Activated CD4-positive, alpha-beta T cell treated with anti-CD3 and anti-CD28 coated beads, Interleukin-2, Interleukin-4, amounts not matched to agents 100 ng/mL and 50 ng/mL, durations not matched to agents 16 hours and 8 hours (primary cell): ENCODE measurements around the gene ST3GAL6.

ENCODE experiments used
- DNase-seq: peaks from one replicate; pipeline ENCODE4 v3.0.0-alpha.2; 2020; ENCODE audit warnings: low spot score

ST3GAL6 gene

DNA sequence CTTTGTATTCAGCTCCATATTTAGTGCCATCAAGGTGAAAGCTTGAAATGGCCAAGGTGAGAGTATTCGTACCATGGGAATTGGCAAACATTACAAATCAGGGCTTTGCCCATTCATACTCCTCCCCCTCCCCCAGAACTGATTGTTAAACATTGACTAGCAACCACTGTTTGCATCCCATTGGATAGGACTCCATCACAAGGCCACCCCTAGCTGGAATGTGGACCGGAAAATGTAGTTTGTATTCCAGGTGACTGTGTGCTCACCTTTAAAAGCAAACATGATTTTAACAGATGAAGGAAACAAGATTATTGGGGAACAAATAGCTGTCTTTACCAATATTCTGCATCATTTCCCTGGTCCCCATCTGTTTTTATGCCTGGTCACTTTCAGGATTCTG, 14.1 kb downstream of the ST3GAL6 start:
- no peak for DNase-seq

DNA sequence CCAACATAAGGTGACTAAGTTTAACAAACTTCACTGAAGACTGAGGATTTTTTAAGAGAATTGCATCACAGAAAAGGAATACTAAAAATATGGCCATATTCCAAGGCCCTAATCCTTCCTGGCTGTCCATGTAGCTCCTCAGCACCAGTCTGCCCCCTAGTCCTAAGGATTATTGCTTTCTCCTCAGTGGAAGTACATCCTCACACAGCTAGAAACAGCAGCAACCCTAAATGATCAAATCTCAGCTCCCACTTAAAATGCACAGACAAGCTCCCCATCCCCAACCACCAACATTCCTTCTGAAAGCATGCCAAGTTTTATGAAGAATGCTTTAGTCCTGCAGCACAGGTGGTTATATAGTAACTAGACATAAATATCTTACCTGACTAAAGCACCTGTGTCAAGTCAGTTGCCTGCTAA, 14.7 kb downstream of the ST3GAL6 start:
- DNase-seq, result no peak

DNA sequence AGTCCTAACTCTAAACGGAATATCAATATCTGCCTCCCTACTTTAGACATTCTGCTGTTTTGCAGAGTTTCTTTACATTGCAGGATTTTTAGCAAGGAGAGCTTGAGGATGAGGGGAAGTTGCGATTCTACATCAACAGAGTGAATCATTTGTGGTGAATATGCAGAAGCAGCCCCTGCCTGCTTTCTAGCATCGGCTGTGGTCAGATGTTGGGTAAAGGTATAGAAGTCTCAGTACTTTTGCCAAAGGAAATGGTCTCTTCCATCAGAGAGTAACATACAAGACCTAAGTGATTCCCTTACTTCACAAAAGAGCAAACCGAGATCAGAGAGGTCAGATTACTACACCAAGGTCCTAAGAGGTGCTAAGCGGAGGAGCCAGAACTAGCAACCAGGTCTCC, 15.2 kb downstream of the ST3GAL6 start:
- no peak for DNase-seq

DNA sequence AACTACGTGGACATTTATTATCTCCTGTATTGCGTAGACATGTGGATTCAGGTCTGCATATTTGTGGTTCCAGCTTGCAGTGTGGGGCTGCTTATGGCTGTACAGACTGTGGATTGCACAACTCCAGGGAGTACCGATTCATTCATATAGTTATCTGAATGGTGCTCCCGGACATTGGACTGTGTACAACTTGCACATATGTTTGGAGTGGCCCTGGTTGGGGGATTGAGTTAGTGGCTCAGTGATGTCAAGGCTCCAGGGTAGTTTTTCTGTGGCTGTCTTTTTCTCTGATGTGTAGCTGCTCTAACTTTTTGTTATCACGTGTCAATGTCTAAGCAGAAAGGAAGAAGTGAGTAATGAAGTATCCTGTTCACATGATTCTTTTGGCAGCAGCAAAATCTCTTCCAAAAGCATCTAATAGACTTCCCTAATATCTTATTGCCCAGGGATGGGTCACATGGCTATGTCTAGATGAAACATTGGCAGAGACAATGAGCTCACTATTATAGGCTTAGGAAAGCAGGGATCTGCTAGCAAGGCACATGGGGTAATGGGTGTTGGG, 15.8 kb downstream of the ST3GAL6 start:
- DNase-seq, result no peak

DNA sequence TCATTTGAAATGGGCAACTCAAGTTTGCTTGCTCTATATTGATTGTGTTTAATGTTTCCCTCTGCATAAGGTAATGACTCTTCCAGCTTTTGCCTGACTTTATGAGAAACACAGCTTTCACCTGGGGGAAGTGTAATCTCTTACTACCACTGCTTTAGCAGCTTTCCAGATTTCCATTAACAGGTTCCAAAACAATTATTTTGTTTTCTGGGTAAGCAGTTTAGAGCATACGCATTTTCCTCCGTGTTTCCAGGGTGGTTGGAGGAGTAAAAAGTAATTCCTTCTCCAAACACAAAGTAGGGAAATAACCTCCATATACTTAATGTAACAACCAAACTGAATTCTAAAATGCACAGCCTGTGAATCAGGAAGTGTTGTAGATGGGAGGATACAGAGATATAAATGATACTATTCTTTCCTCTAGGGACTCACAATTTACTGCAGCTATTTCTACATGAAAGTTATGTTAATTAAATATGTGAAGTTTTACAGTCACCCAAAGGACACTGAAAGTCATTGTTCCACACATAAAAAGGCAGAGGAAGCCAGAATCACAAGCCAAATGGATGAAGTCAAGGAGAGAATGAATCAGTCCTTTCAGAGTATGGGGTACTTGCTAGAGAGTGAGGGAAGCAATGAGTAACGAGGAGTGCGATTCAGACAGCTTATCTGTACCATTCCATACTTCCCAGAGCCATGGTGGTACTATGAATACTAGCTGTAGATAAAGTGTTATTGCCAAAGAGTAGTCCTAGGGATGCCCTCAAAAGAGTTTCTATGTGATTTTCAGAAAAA, 16.6 kb downstream of the ST3GAL6 start:
- DNase-seq, result no peak

DNA sequence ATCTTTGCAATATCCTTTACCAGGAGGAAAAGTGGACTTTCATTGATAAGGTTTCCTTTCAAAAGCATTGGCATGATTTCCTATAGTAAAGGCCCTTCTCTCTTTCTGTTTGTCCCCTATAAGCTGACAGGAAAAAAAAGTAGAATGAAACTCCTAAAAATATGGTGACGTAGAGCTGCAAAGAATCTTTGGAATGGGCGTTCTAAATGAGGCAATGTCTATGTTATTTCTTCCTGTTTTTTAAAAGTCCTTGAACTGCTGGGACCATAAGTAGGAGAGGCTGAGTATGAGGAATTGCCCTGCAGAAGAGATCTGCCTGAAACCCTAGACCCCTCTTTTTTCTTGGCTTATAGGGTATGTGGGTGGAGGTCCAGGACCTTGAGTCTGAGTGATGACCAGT, 17.2 kb downstream of the ST3GAL6 start:
- DNase-seq, result no peak

DNA sequence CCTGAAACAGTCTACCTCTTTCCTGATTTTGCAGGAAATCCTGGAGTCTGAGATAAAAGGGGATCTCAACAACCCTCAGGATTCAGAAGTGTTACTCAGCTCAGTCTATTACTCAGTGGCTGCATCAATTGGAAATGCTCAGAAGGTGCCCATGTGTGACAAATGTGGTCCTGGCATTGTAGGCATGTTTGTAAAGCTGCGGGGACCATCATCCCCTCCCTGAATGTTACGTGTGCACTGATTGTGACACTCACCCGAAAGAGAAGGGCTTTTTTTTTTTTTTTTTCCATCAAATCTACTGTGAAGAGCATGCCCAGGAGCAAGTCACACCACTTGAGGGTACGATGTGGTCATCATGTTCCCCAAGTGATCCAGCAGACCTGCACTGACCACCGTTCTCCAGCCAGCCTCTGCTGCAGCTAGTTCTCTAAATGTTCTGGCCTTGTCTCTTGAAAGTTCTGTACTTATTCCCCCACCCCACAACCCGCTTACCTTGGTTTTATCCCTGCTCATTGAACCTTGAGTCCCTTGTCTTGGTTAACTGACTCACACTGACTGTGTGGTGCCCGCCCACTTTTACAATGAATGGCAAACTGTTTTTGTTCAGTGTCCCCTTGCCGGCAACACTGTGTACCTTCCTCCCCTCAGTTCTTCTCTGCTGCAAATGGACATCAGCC, 19.8 kb downstream of the ST3GAL6 start:
- no peak for DNase-seq

DNA sequence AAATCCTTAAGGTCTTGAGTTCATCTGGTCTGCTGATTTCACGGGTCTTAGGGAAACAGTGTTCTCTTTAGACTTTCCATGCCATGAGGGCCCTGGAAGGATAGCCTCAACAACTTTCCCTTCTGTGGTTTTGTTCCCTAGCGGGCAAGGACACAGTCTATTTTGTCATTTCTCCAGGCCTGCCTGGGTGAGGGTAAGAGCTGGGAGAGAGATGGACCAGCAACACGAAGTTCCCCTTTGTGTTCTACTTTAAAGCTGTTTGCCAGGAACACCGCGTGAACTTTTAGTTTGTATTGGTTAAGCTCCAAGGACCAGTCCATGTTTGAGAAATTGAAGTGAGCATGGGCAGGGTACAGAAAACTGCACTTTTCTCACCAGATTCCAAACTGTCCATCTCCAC, 20.9 kb downstream of the ST3GAL6 start:
- DNase-seq, result no peak

DNA sequence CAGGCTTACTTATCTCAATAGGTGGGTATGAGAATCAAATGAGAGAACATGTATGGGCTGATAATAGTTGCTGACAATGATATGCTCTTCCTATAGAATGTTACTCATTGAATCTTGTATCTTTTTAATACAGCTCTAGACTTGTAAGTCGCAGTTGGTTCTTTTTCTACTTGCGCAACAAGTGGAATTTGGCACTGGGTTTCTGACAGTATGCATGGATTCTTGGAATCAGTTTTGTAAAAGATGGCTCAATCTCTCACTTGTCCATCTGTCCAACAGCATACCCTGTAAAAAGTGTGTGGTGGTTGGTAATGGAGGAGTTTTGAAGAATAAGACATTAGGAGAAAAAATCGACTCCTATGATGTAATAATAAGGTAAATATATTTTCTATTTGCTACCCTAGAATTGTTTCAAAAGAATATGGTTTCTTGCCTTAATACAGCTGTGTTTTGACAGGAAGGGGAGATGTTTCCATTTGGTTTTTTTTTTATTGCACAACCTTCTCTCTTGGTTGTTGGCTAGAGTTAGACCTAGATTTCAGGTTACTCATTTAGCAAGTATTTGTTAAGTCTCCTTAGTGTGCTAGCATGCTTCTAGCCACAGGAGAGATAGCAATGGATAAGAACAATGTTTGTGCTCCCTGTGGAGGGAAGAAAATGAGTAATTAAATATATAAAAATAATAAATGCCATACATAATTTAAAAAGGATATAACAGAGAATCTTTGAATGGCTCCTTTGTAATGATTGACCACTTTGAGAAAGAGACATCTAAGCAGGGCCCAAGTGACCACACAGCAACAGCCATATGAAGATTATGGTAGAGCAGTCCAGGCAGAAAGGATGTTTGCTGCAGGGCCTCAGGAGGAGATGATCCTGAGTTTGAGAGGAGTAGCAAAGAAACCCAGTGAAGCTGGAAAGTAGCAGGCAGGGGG, 21.8 kb downstream of the ST3GAL6 start:
- peak; percentile 14 for DNase-seq

DNA sequence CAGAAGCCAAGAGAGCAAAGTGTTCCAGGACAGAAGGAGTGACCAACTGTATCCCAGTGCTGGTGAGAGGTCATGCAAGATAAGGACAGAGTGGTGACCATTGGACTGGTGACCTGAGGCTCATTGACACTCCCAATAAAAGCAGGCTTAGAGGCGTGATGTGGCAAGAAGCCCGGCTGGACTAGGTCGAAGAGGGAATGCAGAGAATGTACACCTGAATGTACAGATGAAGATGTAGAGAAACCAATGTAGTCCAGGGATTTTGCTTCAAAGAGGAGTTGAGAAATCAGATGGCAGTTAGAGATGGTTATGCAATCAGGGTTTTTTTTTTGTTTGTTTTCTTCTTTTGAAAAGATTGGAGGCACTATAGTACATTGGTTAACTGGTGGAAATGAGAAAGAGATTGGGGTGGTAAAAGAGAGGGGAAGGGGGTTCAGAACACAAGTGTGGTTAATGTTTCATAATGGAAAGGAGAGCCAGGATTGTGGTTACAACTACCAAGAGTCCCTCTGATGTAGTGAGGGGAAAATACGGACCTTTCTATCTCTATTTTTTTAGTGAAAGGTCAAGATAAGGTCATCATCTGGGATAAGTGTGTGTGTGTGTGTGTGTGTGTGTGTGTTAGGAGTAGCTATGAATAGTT, 23.3 kb downstream of the ST3GAL6 start:
- no peak for DNase-seq

DNA sequence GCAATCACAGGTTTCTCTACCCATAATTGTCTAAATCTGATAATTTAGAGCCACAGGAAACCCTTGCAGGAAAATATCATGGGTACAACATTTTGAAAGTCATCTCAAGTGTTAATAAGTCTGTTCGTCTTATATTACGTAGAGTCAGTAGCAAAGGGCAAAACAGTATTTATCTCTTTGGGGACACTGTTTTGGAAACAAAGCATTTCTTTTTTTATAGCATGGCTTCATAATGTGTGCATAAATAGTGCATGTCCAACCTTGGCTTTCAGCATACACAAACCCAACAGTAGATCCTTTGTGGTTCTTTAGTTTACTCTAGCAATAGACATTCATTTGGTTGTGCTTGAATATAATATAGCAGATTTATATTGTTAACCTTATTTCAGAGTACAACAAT, 24.0 kb downstream of the ST3GAL6 start:
- no peak for DNase-seq

DNA sequence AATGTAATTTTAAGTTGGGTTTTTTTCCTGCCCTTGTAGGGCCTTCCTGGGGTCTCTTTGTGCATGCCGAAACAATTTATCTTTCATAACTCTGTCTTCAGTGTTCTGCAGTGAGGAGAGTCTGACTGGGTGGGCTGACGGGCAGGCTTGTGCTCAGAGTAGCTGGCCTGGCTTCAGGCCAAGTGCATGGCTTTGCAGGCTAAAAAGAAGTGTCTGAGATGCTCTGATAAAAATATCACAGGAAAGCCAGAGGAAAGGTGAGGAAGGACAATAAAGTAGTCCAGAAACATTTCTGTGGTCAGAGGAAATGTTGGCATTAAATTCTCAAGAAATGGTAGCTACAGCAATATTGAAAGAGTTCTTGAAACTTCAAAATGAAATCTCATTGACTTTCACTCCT, 25.5 kb downstream of the ST3GAL6 start:
- no peak for DNase-seq

DNA sequence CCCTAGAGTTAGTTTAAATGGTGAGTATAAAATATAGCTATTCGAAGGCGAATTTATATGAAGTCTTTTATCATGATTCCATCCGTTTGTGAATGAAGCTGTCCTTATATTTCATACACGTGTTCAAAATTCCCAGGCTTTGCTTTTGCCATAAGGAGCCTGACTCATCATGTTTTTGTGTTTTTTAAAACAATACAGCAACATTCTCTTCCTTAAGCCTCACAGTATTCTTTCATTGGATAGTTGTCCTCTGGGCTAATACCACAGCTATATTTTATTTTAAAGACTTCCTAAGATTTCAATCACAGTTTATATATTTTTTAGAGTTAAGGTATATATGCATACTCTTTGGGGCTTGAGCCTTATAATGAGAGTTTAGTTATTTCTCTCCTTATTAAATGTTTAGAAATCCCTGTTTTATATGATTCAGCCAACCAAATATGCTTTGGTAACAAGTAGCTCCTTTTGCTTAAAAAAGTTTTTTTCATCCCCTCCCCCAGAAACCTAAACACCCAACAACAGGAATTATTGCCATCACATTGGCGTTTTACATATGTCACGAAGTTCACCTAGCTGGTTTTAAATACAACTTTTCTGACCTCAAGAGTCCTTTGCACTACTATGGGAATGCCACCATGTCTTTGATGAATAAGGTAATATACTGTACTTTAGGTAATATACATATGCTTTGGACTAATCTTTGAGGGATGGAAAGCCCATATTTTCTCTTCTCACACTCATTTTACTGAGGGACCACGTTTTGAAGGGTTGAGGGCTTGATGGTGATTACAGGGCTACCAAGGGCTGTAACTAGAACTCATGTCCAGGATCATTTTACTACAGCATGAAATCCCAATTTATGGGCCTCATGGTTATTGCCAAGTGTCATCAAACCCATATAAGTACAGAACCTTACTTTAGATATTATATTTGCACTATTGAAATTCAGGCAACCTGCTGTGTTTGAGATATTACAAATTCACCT, 28.5 kb downstream of the ST3GAL6 start:
- DNase-seq, result no peak

DNA sequence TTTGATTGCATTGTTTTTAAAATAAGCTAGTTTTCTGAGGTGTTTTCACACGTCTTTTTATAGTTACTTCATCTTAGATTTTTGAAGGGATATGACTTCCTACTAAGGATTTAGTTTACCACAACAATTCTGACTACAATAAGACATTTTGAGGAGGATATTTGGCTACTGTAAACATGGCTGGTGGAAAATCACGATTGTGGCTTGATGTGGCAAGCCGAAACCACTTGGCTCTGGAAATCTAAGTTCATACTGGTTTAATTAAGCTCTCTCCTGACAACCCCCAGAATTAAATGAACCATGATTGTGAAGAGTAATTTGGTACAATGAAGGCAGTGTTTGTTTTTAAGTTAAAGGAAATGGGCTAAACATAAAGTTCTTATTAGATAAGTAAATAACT, 30.8 kb downstream of the ST3GAL6 start:
- DNase-seq, result no peak

DNA sequence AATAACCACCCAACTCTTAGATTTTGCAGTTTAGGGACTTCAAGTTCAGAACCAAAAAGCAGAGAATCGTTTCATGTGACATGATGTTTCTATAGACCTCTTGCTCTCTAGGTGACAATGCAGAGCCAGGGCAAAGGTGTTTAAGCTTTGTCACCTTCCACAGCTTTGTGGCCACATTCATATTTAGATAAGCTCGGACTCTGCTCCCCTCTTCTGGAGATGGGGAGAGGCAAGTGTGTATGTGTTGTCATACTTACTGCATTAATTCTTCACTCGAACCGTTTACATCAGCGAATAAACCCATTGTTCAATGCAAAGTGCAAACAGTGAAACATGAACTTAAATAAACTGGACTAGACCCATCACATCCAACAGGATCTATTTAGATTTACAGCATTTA, 33.2 kb downstream of the ST3GAL6 start:
- DNase-seq, result no peak

DNA sequence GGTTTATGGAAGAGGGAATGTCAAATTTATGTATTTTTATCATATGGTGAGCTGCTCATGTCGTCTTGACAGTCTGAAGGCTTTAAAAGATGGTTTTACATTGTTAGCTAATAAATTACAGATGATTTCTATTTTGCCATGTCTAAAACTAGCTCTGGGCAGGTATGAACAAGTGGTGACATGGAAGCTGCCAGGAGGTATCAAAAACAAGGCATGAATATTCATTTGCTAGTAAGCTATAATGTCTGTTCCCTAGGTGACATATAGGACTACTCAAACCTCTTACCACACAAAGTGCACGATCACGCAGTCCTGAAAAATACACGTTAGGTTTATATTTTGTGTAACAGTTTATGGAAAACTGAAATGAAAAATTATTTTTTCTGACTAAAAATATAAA, 34.8 kb downstream of the ST3GAL6 start:
- no peak for DNase-seq

DNA sequence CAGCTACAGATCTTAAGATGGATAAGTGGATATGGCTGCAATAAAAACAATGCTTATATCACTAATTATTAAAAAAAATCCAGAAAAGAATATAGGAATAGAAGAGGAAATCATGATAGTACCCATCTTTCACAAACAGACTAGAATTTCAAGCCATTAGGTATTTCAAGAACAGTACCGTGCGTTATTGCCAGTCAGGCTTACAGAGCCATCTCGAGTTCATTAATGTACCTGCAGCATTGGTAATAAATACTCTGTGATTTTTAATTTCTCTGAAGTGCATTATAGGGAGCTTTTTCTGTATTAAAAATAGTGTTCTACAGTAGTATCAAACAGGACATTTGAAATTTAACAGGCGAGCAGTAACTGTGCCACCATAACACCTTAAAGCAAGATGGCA, 35.7 kb downstream of the ST3GAL6 start:
- DNase-seq, result no peak

DNA sequence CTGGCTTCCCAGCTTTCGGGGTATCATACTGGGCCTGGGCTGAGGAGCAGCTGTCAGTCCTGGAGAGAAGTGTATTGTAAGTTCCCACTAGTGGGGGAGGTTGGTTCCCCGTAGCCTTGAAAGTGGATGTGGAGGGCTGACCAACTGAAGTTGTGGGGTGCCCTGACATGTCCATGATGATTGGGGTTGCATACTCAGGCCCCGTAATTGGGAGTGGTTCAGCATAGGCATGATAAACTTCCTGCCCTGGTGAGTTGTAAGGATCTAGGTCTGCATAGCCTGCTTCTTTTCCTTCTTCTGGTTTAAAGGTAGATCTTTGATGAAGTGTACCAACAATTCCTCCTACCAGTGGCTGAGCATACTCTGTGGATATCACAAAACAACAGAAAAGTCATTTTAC, 36.3 kb downstream of the ST3GAL6 start:
- no peak for DNase-seq

DNA sequence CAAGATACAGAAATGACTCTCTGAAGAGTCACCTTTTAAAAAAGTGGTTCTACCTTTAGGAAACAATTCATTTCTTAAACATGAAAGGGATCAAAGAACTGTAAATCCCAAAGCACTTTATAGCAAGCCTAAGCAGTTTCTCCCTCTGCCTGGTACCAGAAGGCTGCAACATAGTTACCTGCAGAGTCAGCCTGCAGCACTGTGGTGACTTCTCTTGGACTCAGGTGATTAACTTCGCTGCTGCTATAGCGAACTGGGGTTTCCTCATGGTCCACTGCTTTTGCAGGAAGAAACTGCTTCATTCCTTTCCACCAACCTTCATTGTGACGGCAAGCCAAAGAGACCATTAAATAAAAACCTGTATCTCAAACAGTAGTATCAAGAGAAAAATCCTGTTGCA, 37.3 kb downstream of the ST3GAL6 start:
- DNase-seq, result no peak

DNA sequence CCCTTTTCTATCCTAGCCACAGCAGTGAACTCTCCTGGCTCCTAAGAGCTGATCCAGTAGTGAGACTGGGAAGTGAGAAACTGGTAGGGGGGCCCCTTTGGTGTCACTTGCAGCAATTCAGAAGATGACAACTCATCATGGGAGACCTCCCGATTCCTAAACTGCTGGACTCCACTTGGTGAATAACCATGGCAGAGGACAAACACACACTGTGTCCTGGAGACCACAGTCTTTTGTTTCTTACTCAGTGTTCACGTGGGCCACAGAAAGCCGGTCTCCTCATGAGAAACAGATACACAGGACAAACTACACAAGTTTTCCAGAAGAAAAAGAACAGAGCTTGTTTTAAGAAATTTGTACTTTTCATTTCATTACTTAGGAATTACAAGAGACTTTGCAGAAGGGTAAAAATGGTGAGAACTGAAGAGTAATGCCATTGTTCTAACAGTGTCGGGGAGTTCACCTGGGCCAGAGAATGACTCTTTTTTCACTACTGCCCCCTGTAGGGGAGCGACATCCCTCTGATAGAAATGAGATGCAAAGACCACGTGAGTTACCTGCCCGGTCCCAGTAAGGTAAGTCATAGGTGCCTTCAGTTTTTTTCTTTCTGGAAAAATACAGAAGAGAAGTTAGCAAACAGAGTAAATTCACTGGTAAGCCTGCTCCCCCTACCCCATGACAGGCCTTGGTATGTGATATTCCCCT, 38.1 kb downstream of the ST3GAL6 start:
- DNase-seq, result no peak
